Measurements from ENCODE around the gene OR51B4. TPM values are rescaled to one million over a fixed set of nuclear protein-coding genes. Genes with fewer than 3 reads are reported as not detected.

OR51B4 gene
- polyA plus RNA-seq, 2 of the 4 experiments (the other 2 are of a cell fraction), result not detected

DNA sequence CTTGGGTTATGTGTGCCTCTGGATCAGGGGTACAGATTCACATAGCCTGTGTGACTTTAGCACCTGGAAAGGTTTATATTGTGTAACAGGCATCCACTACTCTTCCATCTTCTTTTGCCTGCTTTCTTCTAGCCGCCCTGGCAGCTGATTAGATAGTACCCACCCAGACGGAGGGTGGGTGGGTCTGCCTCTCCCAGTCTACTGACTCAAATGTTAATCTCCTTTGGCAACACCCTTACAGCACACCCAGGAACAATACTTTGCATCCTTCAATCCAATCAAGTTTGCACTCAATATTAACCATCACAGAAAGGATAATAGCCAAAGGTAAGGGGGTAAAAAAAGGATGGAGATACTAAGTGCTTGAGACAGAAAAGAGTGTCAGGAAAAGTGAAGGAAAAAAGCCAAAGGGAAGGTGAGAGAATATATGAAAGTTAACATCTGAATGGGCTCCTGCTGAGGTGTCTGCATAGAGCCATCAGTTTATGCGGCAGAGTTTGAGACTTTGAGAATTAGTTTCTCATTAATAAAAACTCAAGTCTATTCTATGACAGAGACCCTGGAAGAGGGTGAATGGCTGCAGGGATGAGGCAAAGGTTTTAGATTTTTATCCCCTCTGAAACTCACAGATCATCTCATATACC is 46.9 kb upstream of the OR51B4 start:
- TF ChIP-seq JUNB (IDR thresholded peaks at IDR 0.05) (no peak), HOXB13 (CRISPR knock-in tag; IDR thresholded peaks at IDR 0.05; ENCODE audit: low read depth) (no peak), KDM5A (IDR thresholded peaks at IDR 0.05) (no peak), FOXS1 (CRISPR knock-in tag; IDR thresholded peaks at IDR 0.05) (no peak), ZNF302 (CRISPR knock-in tag; IDR thresholded peaks at IDR 0.05) (no peak), HEYL (CRISPR knock-in tag; IDR thresholded peaks at IDR 0.05) (no peak)
- TF ChIP-seq, protein P1, sequence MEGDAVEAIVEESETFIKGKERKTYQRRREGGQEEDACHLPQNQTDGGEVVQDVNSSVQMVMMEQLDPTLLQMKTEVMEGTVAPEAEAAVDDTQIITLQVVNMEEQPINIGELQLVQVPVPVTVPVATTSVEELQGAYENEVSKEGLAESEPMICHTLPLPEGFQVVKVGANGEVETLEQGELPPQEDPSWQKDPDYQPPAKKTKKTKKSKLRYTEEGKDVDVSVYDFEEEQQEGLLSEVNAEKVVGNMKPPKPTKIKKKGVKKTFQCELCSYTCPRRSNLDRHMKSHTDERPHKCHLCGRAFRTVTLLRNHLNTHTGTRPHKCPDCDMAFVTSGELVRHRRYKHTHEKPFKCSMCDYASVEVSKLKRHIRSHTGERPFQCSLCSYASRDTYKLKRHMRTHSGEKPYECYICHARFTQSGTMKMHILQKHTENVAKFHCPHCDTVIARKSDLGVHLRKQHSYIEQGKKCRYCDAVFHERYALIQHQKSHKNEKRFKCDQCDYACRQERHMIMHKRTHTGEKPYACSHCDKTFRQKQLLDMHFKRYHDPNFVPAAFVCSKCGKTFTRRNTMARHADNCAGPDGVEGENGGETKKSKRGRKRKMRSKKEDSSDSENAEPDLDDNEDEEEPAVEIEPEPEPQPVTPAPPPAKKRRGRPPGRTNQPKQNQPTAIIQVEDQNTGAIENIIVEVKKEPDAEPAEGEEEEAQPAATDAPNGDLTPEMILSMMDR (IDR thresholded peaks at IDR 0.05), result no peak
- TF ChIP-seq, protein P2, sequence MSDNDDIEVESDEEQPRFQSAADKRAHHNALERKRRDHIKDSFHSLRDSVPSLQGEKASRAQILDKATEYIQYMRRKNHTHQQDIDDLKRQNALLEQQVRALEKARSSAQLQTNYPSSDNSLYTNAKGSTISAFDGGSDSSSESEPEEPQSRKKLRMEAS (IDR thresholded peaks at IDR 0.05), result no peak
- ATAC-seq (no peak), DNase-seq (ENCODE audit: low read depth in 1 of 2, low spot score in 1 of 2) (no peak), FAIRE-seq (no peak)
- Histone ChIP-seq H3K27ac (no peak overlapping the region), H3K4me2 (no peak overlapping the region), H3K9me3 (no peaks in the 10 kb centered on the region), H3K4me1 (no peaks in the 10 kb centered on the region), H3K4me3 (no peak overlapping the region)
- CTCF ChIA-PET, result no interaction called here
- WGBS (ENCODE audit: missing lambda C conversion rate), result 23% methylated on average over 3 of the region's 3 CpGs
- POLR2A ChIA-PET, result no interaction called here

DNA sequence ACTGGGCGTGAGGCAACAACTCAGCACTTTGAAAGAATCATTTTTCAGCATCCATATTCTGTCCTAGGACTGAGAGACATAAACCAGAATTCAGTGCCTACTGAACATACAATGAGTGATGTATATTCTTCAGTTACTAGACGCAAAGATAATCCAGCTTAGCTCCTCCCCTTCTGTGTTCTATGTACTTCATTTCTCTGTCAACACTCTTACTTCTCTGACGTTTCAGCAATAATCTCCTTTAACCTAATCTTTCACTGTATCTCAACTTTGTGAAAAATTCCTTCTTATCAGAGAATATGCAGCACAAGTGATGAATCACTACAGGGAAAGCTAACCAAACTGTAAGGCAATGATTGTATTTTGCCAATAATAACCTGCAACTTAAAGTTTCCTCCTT is 44.1 kb upstream of the OR51B4 start:
- Histone ChIP-seq H3K27ac (no peak overlapping the region), H3K4me1 (no peaks in the 10 kb centered on the region), H3K9me3 (no peaks in the 10 kb centered on the region), H3K4me2 (no peak overlapping the region), H3K4me3 (no peak overlapping the region)
- ChIA-PET POLR2A (no interaction called here), CTCF (interaction anchor here (1.1 kb wide), 1 partner anchor 20 kb away, joined by 4 read pairs; no protein-coding TSS in a partner anchor)
- FAIRE-seq (no peak), DNase-seq (ENCODE audit: low read depth in 1 of 2, low spot score in 1 of 2) (no peak), ATAC-seq (no peak)
- WGBS (ENCODE audit: missing lambda C conversion rate), result 2% methylated on average over 3 of the region's 3 CpGs
- no peak for TF ChIP-seq NPAS2 (CRISPR knock-in tag; IDR thresholded peaks at IDR 0.05; ENCODE audit: borderline replicate concordance)
- TF ChIP-seq, protein P3, sequence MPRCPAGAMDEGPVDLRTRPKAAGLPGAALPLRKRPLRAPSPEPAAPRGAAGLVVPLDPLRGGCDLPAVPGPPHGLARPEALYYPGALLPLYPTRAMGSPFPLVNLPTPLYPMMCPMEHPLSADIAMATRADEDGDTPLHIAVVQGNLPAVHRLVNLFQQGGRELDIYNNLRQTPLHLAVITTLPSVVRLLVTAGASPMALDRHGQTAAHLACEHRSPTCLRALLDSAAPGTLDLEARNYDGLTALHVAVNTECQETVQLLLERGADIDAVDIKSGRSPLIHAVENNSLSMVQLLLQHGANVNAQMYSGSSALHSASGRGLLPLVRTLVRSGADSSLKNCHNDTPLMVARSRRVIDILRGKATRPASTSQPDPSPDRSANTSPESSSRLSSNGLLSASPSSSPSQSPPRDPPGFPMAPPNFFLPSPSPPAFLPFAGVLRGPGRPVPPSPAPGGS (IDR thresholded peaks at IDR 0.05), result no peak
- no peak for TF ChIP-seq HDAC2 (IDR thresholded peaks at IDR 0.05)
- no peak for TF ChIP-seq CEBPB (IDR thresholded peaks at IDR 0.05)
- no peak for TF ChIP-seq KDM5A (IDR thresholded peaks at IDR 0.05)

GRCh38 chr11:5343474-5344335 is 42.0 kb upstream of the OR51B4 start, which contains the start of gene OR51B5:
Gene OR51B5, minus strand, starts transcription at chr11:5343524. Its CDS starts 0 bp downstream, at chr11:5343524.
- no peaks in the 10 kb centered on the region for H3K9me3 ChIP-seq
- no peak for TF ChIP-seq GATA3 (IDR thresholded peaks at IDR 0.05; ENCODE audit: borderline replicate concordance)
- TF ChIP-seq ZSCAN20 (CRISPR knock-in tag; IDR thresholded peaks at IDR 0.05), result no peak
- TF ChIP-seq MAFK (IDR thresholded peaks at IDR 0.05; ENCODE audit: partially characterized antibody), result no peak
- TF ChIP-seq CHD2 (IDR thresholded peaks at IDR 0.05; ENCODE audit: low read length, partially characterized antibody), result no peak
- FAIRE-seq (no peak), ATAC-seq (no peak), DNase-seq (ENCODE audit: low read depth in 1 of 2, low spot score in 1 of 2) (no peak)
- POLR2A ChIA-PET, result no interaction called here
- CTCF ChIA-PET, result no interaction called here
- H3K4me2 ChIP-seq, result no peak within 1 kb of the TSS
- H3K4me1 ChIP-seq, result no peaks in the 10 kb centered on the region
- no peak within 1 kb of the TSS for H3K4me3 ChIP-seq
- WGBS (ENCODE audit: missing lambda C conversion rate), result 19% methylated on average over 6 of the region's 6 CpGs
- no peak within 1 kb of the TSS for H3K27ac ChIP-seq

Measured in A549 (cell line).